Measurements from ENCODE around the gene ZNF174. TPM values are rescaled to one million over a fixed set of nuclear protein-coding genes. Genes with fewer than 3 reads are reported as not detected.

Gene ZNF174
- total RNA-seq, 4 donors from 2014 or later = 12.1 to 16.7 (median 16.1) TPM

DNA sequence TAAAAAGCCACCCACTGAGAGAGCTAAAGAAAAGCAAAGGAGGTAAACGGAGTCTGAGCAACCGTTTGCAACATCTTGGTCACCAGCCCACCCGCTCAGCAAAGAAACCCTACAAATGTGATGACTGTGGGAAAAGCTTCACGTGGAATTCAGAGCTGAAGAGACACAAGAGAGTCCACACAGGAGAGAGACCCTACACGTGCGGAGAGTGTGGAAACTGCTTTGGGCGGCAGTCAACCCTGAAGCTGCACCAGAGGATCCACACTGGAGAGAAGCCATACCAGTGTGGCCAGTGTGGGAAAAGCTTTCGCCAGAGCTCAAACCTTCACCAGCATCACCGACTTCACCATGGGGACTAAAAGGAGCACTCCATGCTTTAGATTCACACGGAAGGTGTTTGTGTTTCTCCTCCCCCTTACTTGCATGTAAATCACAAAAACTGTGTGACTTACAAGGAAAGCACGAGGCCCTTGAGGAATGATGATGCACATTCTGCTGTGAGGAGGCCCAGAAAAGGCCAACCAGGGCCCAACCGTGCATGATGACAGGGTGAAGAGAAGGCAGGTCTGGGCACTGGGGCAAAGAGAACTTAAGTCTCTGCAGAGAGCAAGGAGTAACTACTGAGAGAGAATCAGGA, 7.7 kb downstream of the ZNF174 start:
- 95 to 96% methylated on average over 12 of the region's 12 CpGs for WGBS, 2 donors

DNA sequence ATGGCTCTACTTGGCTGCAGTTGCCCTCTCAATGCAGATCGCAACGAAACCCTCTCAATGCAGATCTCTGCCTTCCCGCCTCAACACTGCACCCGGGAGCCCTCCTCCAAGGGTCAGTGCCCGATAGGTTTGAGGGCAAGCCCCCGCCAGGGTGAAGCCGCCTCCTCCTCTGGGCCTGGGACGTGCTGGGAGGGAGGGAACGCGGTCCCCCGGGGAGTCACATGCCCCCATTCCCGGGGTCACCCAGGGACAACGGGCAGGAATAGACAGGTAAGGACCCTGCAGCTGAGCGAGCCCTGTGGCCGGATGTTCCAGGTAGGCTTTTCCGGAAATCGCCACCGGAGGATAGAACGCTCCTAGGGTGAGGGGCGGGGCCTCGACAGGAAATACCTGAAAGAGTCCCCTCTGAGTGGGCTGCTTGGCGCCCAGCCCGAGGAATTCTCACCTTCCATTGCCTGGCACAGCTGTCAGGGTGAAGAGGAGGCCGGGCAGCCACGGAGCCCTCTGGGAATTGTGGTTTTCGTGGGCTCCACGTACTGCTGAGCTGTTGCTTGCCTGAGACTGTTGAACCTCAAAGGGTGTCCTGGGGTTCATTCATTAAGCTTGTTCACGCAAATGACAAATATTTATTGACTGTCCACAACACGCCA, 12.8 kb downstream of the ZNF174 start:
- Histone ChIP-seq H3K27me3 (no peaks in the 10 kb centered on the region), H3K27ac (no peak overlapping the region), H3K4me3 (replicated peaks in 1 of 3) (no peak overlapping the region), H3K9me3 (peaks cover under 1% of the 10 kb centered on the region), H3K4me1 (no peaks in the 10 kb centered on the region), H3K36me3 (peaks cover under 1 to 2% of the 10 kb centered on the region in 2 donors)
- TF ChIP-seq POLR2A (IDR thresholded peaks at IDR 0.05) = no peak
- TF ChIP-seq, protein P1, sequence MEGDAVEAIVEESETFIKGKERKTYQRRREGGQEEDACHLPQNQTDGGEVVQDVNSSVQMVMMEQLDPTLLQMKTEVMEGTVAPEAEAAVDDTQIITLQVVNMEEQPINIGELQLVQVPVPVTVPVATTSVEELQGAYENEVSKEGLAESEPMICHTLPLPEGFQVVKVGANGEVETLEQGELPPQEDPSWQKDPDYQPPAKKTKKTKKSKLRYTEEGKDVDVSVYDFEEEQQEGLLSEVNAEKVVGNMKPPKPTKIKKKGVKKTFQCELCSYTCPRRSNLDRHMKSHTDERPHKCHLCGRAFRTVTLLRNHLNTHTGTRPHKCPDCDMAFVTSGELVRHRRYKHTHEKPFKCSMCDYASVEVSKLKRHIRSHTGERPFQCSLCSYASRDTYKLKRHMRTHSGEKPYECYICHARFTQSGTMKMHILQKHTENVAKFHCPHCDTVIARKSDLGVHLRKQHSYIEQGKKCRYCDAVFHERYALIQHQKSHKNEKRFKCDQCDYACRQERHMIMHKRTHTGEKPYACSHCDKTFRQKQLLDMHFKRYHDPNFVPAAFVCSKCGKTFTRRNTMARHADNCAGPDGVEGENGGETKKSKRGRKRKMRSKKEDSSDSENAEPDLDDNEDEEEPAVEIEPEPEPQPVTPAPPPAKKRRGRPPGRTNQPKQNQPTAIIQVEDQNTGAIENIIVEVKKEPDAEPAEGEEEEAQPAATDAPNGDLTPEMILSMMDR (IDR thresholded peaks at IDR 0.05) = no peak
- peak; percentile 54 to 57 for DNase-seq
- intact Hi-C loops (cut with DNase I) = no loop called here
- WGBS, 2 donors = 35 to 41% methylated on average over 23 of the region's 29 CpGs

More for the DNA sequence above, 7.7 kb downstream of the ZNF174 start:
- H3K36me3 ChIP-seq = peaks cover 35 to 41% of the 10 kb centered on the region in 2 donors
- H3K27me3 ChIP-seq = no peaks in the 10 kb centered on the region
- DNase-seq = no peak
- intact Hi-C loops (cut with DNase I) = no loop called here
- no peak overlapping the region for H3K4me3 ChIP-seq (replicated peaks in 1 of 3)
- H3K27ac ChIP-seq = no peak overlapping the region
- TF ChIP-seq POLR2A (IDR thresholded peaks at IDR 0.05) = no peak
- TF ChIP-seq, protein P1 (IDR thresholded peaks at IDR 0.05) = no peak
- H3K4me1 ChIP-seq = no peaks in the 10 kb centered on the region
- peaks cover 11% of the 10 kb centered on the region for H3K9me3 ChIP-seq

DNA sequence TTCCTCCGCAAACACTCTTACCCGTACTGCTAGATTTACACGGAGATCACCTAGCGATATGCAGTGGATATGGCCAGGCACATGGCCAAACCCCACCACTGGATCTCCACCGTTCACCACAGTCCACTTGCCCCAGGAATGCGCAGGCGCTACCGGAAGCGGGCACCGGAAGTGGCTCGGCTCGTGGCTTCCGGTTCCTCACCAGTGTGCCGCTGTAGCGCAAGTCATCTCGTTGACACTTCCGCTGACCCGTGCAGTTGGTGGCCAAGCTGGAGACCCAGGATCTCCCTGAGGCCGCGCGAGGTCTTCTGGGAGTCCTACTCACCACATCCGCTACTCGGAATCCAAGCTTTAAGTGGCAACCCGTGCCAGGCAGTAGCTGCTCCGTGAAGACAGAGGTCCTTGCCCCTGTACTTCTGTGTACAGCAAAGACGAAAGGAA, 30.8 kb downstream of the ZNF174 start:
- Histone ChIP-seq H3K4me3 (replicated peaks in 1 of 3) (no peak overlapping the region), H3K27ac (no peak overlapping the region), H3K9me3 (no peaks in the 10 kb centered on the region), H3K27me3 (no peaks in the 10 kb centered on the region), H3K36me3 (peaks cover 0 to 6% of the 10 kb centered on the region in 2 donors), H3K4me1 (no peaks in the 10 kb centered on the region)
- no peak for TF ChIP-seq POLR2A (IDR thresholded peaks at IDR 0.05)
- TF ChIP-seq, protein P1 (IDR thresholded peaks at IDR 0.05) = no peak
- DNase-seq = peak; percentile 26 to 44
- 62 to 83% methylated on average over 23 to 26 of the region's 26 CpGs for WGBS, 2 donors
- intact Hi-C loops (cut with DNase I) = no loop called here

DNA sequence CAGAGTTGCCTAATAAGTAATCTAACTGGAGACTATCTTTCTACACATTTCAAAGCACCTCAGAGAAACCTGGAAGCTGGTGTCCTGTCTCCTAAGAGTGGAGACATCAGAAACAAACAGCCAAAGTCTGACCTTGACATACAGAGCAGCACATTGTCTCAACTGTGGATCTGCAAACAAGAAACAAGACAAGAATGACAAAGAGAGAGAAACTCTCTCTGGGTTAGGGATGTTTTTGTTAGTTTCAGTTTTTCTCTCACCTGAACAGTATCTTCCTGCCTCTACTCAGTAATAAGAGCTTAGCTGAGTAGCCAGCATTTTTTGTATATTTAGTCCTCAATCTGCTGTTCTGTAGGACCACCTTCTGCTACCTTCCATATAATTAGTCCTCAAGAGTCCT, 33.4 kb downstream of the ZNF174 start:
- H3K4me3 ChIP-seq (replicated peaks in 1 of 3) = no peak overlapping the region
- no peak overlapping the region for H3K27ac ChIP-seq
- intact Hi-C loops (cut with DNase I) = no loop called here
- no peaks in the 10 kb centered on the region for H3K4me1 ChIP-seq
- no peak for DNase-seq
- H3K36me3 ChIP-seq = peaks cover 0 to 6% of the 10 kb centered on the region in 2 donors
- TF ChIP-seq POLR2A (IDR thresholded peaks at IDR 0.05) = no peak
- TF ChIP-seq, protein P1 (IDR thresholded peaks at IDR 0.05) = no peak
- no peaks in the 10 kb centered on the region for H3K27me3 ChIP-seq
- no peaks in the 10 kb centered on the region for H3K9me3 ChIP-seq

DNA sequence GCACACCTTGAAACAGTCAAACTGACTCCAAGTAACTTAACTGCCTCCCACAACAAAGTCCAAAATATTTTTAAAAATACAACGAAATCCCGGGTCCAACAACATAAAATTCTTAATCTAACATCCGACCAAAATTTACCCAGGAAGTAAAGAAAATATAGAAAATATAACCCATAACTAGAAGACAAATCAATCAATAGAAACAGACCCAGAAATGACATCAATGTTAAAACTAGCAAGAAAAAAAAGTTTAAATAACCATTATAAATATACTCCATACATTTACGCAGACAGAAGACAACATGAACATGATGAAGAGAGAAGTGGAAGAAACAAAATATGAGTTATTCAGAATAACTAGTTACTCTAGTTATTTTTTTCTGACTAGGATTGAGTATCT, 38.6 kb downstream of the ZNF174 start:
- intact Hi-C loops (cut with DNase I) = no loop called here
- no peak overlapping the region for H3K27ac ChIP-seq
- no peaks in the 10 kb centered on the region for H3K9me3 ChIP-seq
- TF ChIP-seq POLR2A (IDR thresholded peaks at IDR 0.05) = no peak
- TF ChIP-seq, protein P1 (IDR thresholded peaks at IDR 0.05) = no peak
- H3K4me1 ChIP-seq = peaks cover 3% of the 10 kb centered on the region in 2 donors
- no peak for DNase-seq
- no peaks in the 10 kb centered on the region for H3K27me3 ChIP-seq
- WGBS, 2 donors = 88% methylated on average over 4 of the region's 4 CpGs
- H3K36me3 ChIP-seq = peaks cover 0 to 6% of the 10 kb centered on the region in 2 donors
- no peak overlapping the region for H3K4me3 ChIP-seq (replicated peaks in 1 of 3)
